NCI-H1417 treated with DMSO at 0.1 percent for 48 hours (cell line): ENCODE data around the gene LIMCH1.

ENCODE experiments used
- DNase-seq: peaks from one replicate; lab custom pipeline; 2025; lab: John Stamatoyannopoulos, UW

Gene LIMCH1

GRCh38 chr4:41528512-41529205 is 9.3 kb upstream of the LIMCH1 start:
- DNase-seq = no peak

- no peak for DNase-seq
Observed at GRCh38 chr4:41530741-41531140, 7.2 kb upstream of the LIMCH1 start.

GRCh38 chr4:41532336-41532735 is 5.6 kb upstream of the LIMCH1 start:
- DNase-seq = no peak

GRCh38 chr4:41532882-41533281 is 5.1 kb upstream of the LIMCH1 start:
- no peak for DNase-seq

- DNase-seq = no peak
Observed at GRCh38 chr4:41533680-41534079, 4.3 kb upstream of the LIMCH1 start.

GRCh38 chr4:41534404-41534803 is 3.6 kb upstream of the LIMCH1 start:
- no peak for DNase-seq

- DNase-seq = no peak
Observed at GRCh38 chr4:41535911-41536371, 2.0 kb upstream of the LIMCH1 start.

GRCh38 chr4:41537292-41537890 is 566 bp upstream of the LIMCH1 start:
- no peak for DNase-seq

GRCh38 chr4:41538887-41539498 is 1.0 kb downstream of the LIMCH1 start:
- no peak for DNase-seq

- no peak for DNase-seq
Observed at GRCh38 chr4:41539711-41540110, 1.8 kb downstream of the LIMCH1 start.

- DNase-seq = no peak
Observed at GRCh38 chr4:41540687-41541086, 2.7 kb downstream of the LIMCH1 start.

GRCh38 chr4:41541687-41542094 is 3.7 kb downstream of the LIMCH1 start:
- no peak for DNase-seq

GRCh38 chr4:41542526-41543275 is 4.7 kb downstream of the LIMCH1 start:
- DNase-seq = no peak

- no peak for DNase-seq
Observed at GRCh38 chr4:41545238-41545637, 7.3 kb downstream of the LIMCH1 start.

GRCh38 chr4:41546638-41547037 is 8.7 kb downstream of the LIMCH1 start:
- DNase-seq = no peak

- no peak for DNase-seq
Observed at GRCh38 chr4:41548305-41548880, 10.4 kb downstream of the LIMCH1 start.

GRCh38 chr4:41549478-41549877 is 11.5 kb downstream of the LIMCH1 start:
- no peak for DNase-seq

- no peak for DNase-seq
Observed at GRCh38 chr4:41550308-41550707, 12.4 kb downstream of the LIMCH1 start.

- no peak for DNase-seq
Observed at GRCh38 chr4:41551536-41551935, 13.6 kb downstream of the LIMCH1 start.

- DNase-seq = no peak
Observed at GRCh38 chr4:41554905-41555304, 16.9 kb downstream of the LIMCH1 start.

- DNase-seq = no peak
Observed at GRCh38 chr4:41556526-41556925, 18.6 kb downstream of the LIMCH1 start.

- DNase-seq = no peak
Observed at GRCh38 chr4:41559940-41560516, 22.1 kb downstream of the LIMCH1 start.
